Ovary (tissue), 9 donors: ENCODE measurements around the gene TRABD2B. TPM values are rescaled to one million over a fixed set of nuclear protein-coding genes. Genes with fewer than 3 reads are reported as not detected.

Experiments used
- DNase-seq, 5 donors: peaks; one replicate each; pipeline ENCODE4 v3.0.0-alpha.2; 2019 to 2020
- H3K27ac ChIP-seq, 2 donors: fragments of 200-600 bp; one replicate each; pipeline versions ENCODE4 v1.5.1 to v1.8.0; 2019 to 2022
- H3K27me3 ChIP-seq: fragments of 200-600 bp; one replicate; pipeline ENCODE4 v1.8.0; 2022
- H3K36me3 ChIP-seq: fragments of 200-600 bp; sonication (generic); one replicate; pipeline ENCODE4 v1.5.1; 2019
- H3K4me1 ChIP-seq: one replicate; pipeline ENCODE4 v1.8.1; 2013; ENCODE audit warnings: mild to moderate bottlenecking, moderate library complexity; ENCODE audit not compliant: insufficient read depth
- H3K4me3 ChIP-seq: fragments of 200-600 bp; sonication (generic); one replicate; pipeline ENCODE4 v1.5.1; 2017
- H3K9me3 ChIP-seq, 2 donors: fragments of 200-600 bp in 1 of 2; sonication (generic) in 1 of 2; one replicate each; pipeline versions ENCODE4 v1.5.1 to v1.8.1; 2013 to 2019; ENCODE audit warnings: mild to moderate bottlenecking in 1 of 2, moderate library complexity in 1 of 2
- CTCF ChIP-seq, 3 donors: fragments of 450-650 bp in 2 of 3; fragments of 200-600 bp in 1 of 3; IDR thresholded peaks; one replicate each; pipeline versions ENCODE4 v1.5.1 to v1.8.0; 2016 to 2022; ENCODE audit warnings: antibody characterized with exemption in 3 of 3, mild to moderate bottlenecking in 1 of 3
- EP300 ChIP-seq: sonication (generic); formaldehyde crosslinking; IDR thresholded peaks from one replicate; pipeline ENCODE4 v1.6.1; 2017; ENCODE audit warnings: antibody characterized with exemption
- POLR2A ChIP-seq: fragments of 450-650 bp; IDR thresholded peaks from one replicate; pipeline ENCODE4 v1.6.1; 2017; ENCODE audit warnings: antibody characterized with exemption, mild to moderate bottlenecking, moderate library complexity
- WGBS, 3 donors: extraction: QIAGEN DNeasy Blood & Tissue Kit in 1 of 3; methylation state at CpG; one replicate each; pipeline versions ENCODE4 v1.1.5 to v1.1.7; 2013 to 2017; 5-methylcytosine and 5-hydroxymethylcytosine counted together
- intact Hi-C, 4 donors: fragments of 100-400 bp; cut with DNase I; formaldehyde crosslinking; loops; one replicate each; pipeline versions ENCODE4 v1.11.0 to v1.15.1; 2022 to 2023
- polyA plus RNA-seq, 2 donors: library from polyadenylated mRNA; stranded (reverse); fragments of 200-250 nt in 1 of 2; fragments of 350-450 nt in 1 of 2; fragmentation: Illumina TruSeq in 1 of 2; extraction: RNeasy Lipid Tissue Mini Kit (QIAGEN cat#74804) in 1 of 2; gene quantifications; one replicate each; pipeline ENCODE4 v1.2.3, GENCODE V29; 2013 to 2014
- total RNA-seq, 7 donors: library from RNA; depleted of rRNA in 2 of 7; stranded (reverse); fragments of >200 nt in 2 of 7; fragmentation: NEBNext Ultra II Directional in 3 of 7; extraction: Animal tissue kit (Norgen Biotek cat#: 25700) in 3 of 7; gene quantifications; one replicate each; pipeline versions ENCODE4 v1.1.0 to v1.2.4, GENCODE V29; 2016 to 2023
- donor health status: DM: no; HTN: no; CAD: no; lungs with moderate emphysema.
- donor health status: DM: no; HTN: no; CAD: no.
- donor health status: Bipolar disorder and iron deficiency.
- donor health status: DM: yes; HTN: yes; CAD: no.
- donor health status: DM: no; HTN: no; CAD: no.
- donor health status: DM: yes; HTN: yes; CAD: no.

The TRABD2B gene
- total and polyA plus RNA-seq, 9 donors = 0.18 to 1.6 (median 0.52) TPM

- no peak for TF ChIP-seq CTCF (IDR thresholded peaks at IDR 0.05)
- no peak for TF ChIP-seq EP300
- TF ChIP-seq POLR2A = no peak
- DNase-seq = no peak
- Histone ChIP-seq H3K4me1 (no peaks in the 10 kb centered on the region), H3K4me3 (no peak overlapping the region), H3K27ac (no peak overlapping the region), H3K27me3 (no peaks in the 10 kb centered on the region), H3K36me3 (no peaks in the 10 kb centered on the region), H3K9me3 (no peaks in the 10 kb centered on the region)
- intact Hi-C loops = no loop called here
- 80 to 92% (median 84%) methylated on average over 7 of the region's 7 CpGs for WGBS, 3 donors
These were observed 111.0 kb downstream of the TRABD2B start for GRCh38 chr1:47886141-47886540.

DNA sequence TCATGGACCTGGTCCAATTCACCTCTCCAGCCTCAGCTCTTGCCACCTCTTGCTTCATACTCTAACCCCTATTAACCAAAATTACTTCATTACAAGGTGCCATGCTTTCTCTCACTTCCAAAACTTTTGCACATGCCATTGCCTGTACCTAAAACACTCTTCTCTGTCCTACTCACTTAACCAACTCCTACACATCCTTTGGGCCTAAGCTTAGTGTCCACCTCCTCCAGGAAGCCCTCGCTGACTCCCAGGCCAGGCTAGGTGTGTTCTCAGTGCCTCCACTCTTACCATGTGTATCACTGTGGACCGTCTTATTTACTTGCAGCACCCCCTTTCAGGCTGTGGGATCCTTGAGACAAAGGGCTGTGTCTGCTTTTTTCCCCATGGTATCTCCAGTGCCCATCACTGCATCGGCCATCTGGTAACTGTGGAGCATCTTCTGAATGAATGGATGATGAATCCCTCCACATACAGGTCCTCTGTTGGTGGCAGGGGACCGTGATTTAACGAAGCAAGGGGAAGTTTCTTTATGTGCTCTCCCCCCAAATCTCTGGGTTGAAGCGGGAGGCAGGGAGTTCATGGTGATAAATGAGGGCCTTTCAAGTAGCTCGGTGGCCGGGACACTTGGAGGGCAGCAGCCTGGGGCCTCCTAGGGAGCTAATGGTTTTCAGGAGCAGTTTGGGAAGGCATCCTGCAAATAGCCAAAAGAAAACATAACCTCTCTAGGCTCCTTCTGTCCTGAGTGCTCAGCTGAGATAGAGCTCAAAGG lies 111.9 kb downstream of the TRABD2B start:
- no peaks in the 10 kb centered on the region for H3K27me3 ChIP-seq
- no peak overlapping the region for H3K4me3 ChIP-seq
- no peak for TF ChIP-seq POLR2A
- TF ChIP-seq CTCF (IDR thresholded peaks at IDR 0.05) = no peak
- no peak for TF ChIP-seq EP300
- no peak for DNase-seq
- intact Hi-C loops = no loop called here
- H3K4me1 ChIP-seq = no peaks in the 10 kb centered on the region
- no peaks in the 10 kb centered on the region for H3K36me3 ChIP-seq
- WGBS, 3 donors = 77 to 87% (median 85%) methylated on average over 8 of the region's 8 CpGs
- H3K9me3 ChIP-seq = no peaks in the 10 kb centered on the region
- H3K27ac ChIP-seq = no peak overlapping the region

DNA sequence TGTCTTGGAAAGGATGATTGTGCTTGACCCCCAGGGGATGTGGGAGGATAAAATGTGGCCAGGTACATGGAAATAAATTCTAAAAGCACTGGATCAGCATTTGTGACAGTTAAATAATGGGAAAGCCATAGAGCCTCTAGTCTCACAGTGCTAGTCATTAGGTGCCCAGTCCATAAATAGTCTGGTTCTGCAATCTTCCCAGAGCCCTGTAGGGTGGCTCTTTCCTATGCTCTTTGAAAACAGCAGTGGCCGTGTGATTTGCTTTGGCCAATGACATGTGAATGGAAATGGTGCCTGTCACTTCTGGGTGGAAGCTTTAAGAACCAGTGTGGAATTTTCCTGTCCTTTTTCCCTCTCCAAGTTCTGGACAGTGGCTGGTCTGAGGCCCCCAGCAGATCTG lies 113.2 kb downstream of the TRABD2B start:
- H3K27ac ChIP-seq = no peak overlapping the region
- WGBS, 3 donors = 74 to 86% (median 84%) methylated on average over 1 of the region's 1 CpG
- TF ChIP-seq EP300 (no peak), POLR2A (no peak), CTCF (IDR thresholded peaks at IDR 0.05) (no peak)
- no peak for DNase-seq
- intact Hi-C loops = no loop called here
- H3K27me3 ChIP-seq = no peaks in the 10 kb centered on the region
- no peak overlapping the region for H3K4me3 ChIP-seq
- H3K4me1 ChIP-seq = no peaks in the 10 kb centered on the region
- H3K9me3 ChIP-seq = no peaks in the 10 kb centered on the region
- no peaks in the 10 kb centered on the region for H3K36me3 ChIP-seq

GRCh38 chr1:47881505-47882442 lies 115.4 kb downstream of the TRABD2B start:
- no peaks in the 10 kb centered on the region for H3K4me1 ChIP-seq
- H3K27me3 ChIP-seq = no peaks in the 10 kb centered on the region
- no peaks in the 10 kb centered on the region for H3K9me3 ChIP-seq
- H3K36me3 ChIP-seq = no peaks in the 10 kb centered on the region
- H3K27ac ChIP-seq = no peak overlapping the region
- H3K4me3 ChIP-seq = no peak overlapping the region
- intact Hi-C loops = no loop called here
- TF ChIP-seq POLR2A (no peak), EP300 (no peak), CTCF (IDR thresholded peaks at IDR 0.05) (no peak)
- DNase-seq = no peak
- WGBS, 3 donors = 81 to 89% (median 88%) methylated on average over 17 of the region's 17 CpGs
